ENCODE results near the gene ELFN1.

The ELFN1 gene

DNA sequence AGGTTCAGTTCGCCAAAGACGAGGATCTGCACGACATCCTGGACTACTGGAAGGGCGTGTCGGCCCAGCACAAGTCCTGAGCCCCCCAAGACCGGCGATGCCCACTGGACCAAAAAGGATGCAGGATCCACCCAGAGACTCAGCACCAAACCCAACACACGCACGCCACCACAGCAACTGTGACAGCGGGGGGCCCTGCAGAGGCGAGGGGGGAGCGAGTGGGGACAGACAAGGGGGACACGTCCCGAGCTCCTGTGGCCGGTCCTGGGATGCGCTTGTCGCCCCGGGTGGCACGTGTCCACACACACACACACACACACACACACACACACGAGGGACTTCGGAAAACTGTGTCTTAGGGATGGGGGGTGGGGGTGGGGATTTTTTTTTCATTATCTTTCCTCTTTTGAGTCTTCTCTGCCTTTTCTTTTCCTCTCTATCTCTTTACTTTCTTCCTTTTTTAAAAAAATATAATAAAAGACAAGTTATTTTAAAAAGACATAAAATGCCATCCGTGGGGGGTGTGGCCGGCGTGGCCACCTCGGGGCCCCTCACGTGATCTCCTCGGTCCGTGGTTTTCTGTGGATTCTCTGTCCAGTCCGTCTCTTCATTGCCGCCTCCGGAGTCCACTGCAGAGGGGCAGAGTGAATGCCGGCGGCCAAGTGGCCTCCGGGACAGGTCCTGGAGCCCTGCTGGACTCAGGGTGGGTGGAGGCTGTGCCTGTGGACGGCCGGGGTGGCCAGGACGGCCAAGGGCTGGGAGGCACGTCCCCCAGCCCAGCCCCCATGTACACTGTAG is 77.1 kb downstream of the ELFN1 start:
- H3K4me3 ChIP-seq (ENCODE audit: low read depth, low read length): no peak overlapping the region
- no peak for DNase-seq (ENCODE audit: low read depth)
- TF ChIP-seq, protein P1, sequence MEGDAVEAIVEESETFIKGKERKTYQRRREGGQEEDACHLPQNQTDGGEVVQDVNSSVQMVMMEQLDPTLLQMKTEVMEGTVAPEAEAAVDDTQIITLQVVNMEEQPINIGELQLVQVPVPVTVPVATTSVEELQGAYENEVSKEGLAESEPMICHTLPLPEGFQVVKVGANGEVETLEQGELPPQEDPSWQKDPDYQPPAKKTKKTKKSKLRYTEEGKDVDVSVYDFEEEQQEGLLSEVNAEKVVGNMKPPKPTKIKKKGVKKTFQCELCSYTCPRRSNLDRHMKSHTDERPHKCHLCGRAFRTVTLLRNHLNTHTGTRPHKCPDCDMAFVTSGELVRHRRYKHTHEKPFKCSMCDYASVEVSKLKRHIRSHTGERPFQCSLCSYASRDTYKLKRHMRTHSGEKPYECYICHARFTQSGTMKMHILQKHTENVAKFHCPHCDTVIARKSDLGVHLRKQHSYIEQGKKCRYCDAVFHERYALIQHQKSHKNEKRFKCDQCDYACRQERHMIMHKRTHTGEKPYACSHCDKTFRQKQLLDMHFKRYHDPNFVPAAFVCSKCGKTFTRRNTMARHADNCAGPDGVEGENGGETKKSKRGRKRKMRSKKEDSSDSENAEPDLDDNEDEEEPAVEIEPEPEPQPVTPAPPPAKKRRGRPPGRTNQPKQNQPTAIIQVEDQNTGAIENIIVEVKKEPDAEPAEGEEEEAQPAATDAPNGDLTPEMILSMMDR (IDR thresholded peaks at IDR 0.05; ENCODE audit: low read depth, low read length, missing control alignments): no peak

DNA sequence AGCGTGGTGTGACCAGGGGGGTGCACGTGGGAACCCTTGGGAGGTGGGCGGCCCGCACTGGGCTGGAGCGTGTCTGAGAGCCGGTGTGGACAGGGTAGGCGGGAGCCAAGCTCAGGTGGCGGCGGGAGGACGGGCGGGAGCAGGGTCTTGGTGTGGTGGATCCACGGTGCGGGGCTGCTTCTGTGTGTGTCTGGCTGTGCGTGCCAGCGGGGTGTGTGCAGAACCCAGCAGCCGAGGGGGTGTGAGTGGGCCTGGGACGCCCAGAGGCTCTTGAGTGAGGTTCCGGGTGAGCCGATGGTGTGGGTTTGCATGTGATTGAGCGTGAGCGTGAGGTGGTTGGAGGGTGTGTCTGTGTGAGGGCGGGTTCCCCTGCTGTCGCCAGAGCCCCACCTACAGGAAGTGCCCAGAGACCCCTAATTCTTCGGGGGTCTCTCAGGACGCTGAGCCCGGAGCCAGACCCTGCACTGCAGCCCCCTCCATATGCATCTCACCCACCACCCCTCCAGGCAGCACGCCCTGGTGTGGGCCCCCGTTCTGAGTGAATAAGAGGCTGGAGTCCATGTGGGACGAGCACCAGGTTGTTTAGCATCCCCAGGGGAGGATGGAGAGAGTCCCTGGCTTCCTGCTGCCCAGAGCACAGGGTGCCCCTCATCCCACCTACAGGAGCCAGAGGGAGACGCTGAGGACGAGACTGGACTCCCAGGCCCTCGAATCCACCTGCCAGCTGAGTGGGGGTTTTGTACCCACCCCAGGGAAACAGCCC is 78.2 kb downstream of the ELFN1 start:
- TF ChIP-seq, protein P1 (IDR thresholded peaks at IDR 0.05; ENCODE audit: low read depth, low read length, missing control alignments): no peak
- no peak for DNase-seq (ENCODE audit: low read depth)
- no peak overlapping the region for H3K4me3 ChIP-seq (ENCODE audit: low read depth, low read length)

DNA sequence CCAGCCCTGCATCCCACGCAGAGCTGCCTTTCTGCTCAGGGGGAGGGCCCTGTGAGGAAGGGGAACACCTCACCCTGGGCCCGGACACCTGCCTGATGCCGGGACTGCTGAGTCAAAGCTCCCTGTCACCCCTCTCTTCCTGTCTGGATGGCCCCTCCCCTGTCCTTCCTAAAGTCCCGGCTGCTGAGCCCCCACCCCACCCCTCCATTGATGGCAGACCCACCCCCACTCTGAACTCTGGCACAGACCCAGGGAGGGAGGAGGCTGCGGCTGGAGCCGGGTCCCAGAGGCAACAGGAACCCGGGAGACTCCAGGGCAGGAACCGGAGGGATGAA is 78.7 kb downstream of the ELFN1 start:
- TF ChIP-seq, protein P1 (IDR thresholded peaks at IDR 0.05; ENCODE audit: low read depth, low read length, missing control alignments): no peak
- no peak overlapping the region for H3K4me3 ChIP-seq (ENCODE audit: low read depth, low read length)
- DNase-seq (ENCODE audit: low read depth): no peak

DNA sequence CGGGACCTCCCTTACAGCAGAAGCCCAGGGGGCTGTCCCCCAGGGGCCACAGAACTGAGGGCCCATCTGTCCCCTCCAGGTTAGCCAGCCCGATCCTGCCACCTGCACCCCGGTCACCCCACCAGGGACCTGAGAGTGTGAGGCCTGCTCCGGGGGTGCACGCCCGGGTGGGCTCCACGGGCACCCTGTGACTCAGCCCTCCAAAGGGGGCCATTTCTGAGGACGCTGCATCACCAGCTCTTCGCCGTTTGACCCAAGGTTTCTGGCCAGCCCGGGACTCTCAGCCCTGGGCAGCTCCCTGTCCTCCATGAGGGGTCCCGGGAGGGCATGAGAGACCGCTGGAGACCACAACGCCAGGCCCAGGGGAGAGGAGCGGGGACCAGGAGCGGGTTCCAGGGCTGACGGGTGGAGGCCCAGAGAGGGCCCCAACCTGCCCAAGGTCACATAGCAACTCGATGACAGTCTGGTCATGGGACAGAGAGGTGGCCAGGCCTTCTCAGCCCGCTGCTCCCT is 79.3 kb downstream of the ELFN1 start:
- H3K4me3 ChIP-seq (ENCODE audit: low read depth, low read length): no peak overlapping the region
- TF ChIP-seq, protein P1 (IDR thresholded peaks at IDR 0.05; ENCODE audit: low read depth, low read length, missing control alignments): no peak
- DNase-seq (ENCODE audit: low read depth): no peak

DNA sequence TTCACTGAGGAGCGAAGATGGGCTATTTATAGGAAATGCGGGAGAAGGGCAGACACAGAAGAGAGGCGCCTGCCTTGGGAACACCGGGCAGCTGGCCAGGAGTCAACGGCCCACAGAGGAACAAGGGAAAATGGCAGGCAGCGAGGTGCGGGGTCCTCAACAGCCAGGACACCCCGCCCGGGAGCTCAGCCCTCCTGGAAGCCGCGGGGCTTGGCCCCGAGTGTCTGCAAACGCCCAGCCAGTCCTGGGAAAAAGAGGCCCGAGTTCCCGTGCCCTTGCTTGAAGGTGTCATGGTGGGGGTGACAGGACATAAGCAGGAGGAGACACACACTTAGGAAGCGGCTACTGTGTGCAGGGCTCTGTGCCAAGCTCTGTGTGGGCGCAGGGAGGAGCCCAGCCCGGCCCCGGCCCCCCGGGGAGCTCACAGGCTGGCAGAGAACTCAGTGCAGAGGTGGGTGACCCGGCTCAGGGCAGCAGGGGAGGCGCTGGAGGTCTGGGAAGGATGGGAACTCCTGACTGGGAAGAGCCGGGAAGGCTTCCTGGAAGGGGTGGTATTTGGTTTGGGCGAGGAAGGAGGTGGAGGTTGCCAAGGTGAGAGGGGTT is 79.9 kb downstream of the ELFN1 start:
- H3K4me3 ChIP-seq (ENCODE audit: low read depth, low read length): no peak overlapping the region
- DNase-seq (ENCODE audit: low read depth): no peak

DNA sequence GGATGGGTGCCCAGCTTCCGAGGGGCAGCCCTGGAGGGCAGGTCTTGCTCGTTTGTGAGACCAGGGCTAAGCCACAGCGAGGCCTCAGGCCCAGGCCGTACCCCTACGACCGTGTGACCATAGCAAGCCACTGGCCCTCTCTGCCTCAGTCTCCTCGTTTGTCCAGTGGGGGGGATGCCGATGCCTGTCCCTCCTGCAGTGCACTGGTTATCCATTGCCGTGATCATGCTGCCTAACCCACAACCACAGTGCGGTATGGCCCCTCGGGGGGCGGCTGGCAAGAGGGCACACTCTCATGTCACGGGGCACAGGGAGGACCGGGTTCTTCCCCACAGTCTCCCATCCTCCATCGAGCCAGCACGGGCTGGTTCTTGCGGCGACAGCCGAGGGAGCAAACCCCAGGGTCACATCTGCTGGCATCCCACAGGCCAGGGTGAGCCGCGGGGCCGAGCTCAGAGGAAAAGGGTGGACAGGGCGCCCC is 80.5 kb downstream of the ELFN1 start:
- DNase-seq (ENCODE audit: low read depth): no peak
- H3K4me3 ChIP-seq (ENCODE audit: low read depth, low read length): no peak overlapping the region
- TF ChIP-seq, protein P1 (IDR thresholded peaks at IDR 0.05; ENCODE audit: low read depth, low read length, missing control alignments): no peak

More for the DNA sequence above, 79.9 kb downstream of the ELFN1 start:
- TF ChIP-seq, protein P1 (IDR thresholded peaks at IDR 0.05; ENCODE audit: low read depth, low read length, missing control alignments): no peak
